Measurements from ENCODE around the gene LOXHD1. TPM values are rescaled to one million over a fixed set of nuclear protein-coding genes. Genes with fewer than 3 reads are reported as not detected.

Gene LOXHD1
- total RNA-seq, 1 donor from 2014 or later: not detected

GRCh38 chr18:46554406-46555080, 102.5 kb downstream of the LOXHD1 start:
- no peak for DNase-seq (ENCODE audit: low read depth, low spot score)

- no peak for DNase-seq (ENCODE audit: low read depth, low spot score)
Measured at GRCh38 chr18:46550609-46551008, 106.4 kb downstream of the LOXHD1 start.

GRCh38 chr18:46547520-46547919, 109.5 kb downstream of the LOXHD1 start:
- DNase-seq (ENCODE audit: low read depth, low spot score): no peak

GRCh38 chr18:46546111-46546640, 110.8 kb downstream of the LOXHD1 start:
- DNase-seq (ENCODE audit: low read depth, low spot score): no peak

- DNase-seq (ENCODE audit: low read depth, low spot score): no peak
Measured at GRCh38 chr18:46542545-46542944, 114.5 kb downstream of the LOXHD1 start.

GRCh38 chr18:46541626-46542189, 115.3 kb downstream of the LOXHD1 start:
- DNase-seq (ENCODE audit: low read depth, low spot score): no peak

GRCh38 chr18:46538376-46538775, 118.6 kb downstream of the LOXHD1 start:
- no peak for DNase-seq (ENCODE audit: low read depth, low spot score)

- DNase-seq (ENCODE audit: low read depth, low spot score): no peak
Measured at GRCh38 chr18:46536215-46536874, 120.7 kb downstream of the LOXHD1 start.

GRCh38 chr18:46531482-46531881, 125.5 kb downstream of the LOXHD1 start:
- no peak for DNase-seq (ENCODE audit: low read depth, low spot score)

GRCh38 chr18:46528037-46528436, 129.0 kb downstream of the LOXHD1 start:
- no peak for DNase-seq (ENCODE audit: low read depth, low spot score)

GRCh38 chr18:46519870-46520269, 137.2 kb downstream of the LOXHD1 start:
- DNase-seq (ENCODE audit: low read depth, low spot score): no peak

- DNase-seq (ENCODE audit: low read depth, low spot score): no peak
Measured at GRCh38 chr18:46518438-46518837, 138.6 kb downstream of the LOXHD1 start.

GRCh38 chr18:46516555-46516954, 140.5 kb downstream of the LOXHD1 start:
- DNase-seq (ENCODE audit: low read depth, low spot score): no peak

GRCh38 chr18:46510386-46510785, 146.6 kb downstream of the LOXHD1 start:
- DNase-seq (ENCODE audit: low read depth, low spot score): no peak

GRCh38 chr18:46509530-46509929, 147.5 kb downstream of the LOXHD1 start:
- no peak for DNase-seq (ENCODE audit: low read depth, low spot score)

GRCh38 chr18:46506974-46507586, 149.9 kb downstream of the LOXHD1 start:
- DNase-seq (ENCODE audit: low read depth, low spot score): no peak

- no peak for DNase-seq (ENCODE audit: low read depth, low spot score)
Measured at GRCh38 chr18:46502444-46502843, 154.6 kb downstream of the LOXHD1 start.

- DNase-seq (ENCODE audit: low read depth, low spot score): no peak
Measured at GRCh38 chr18:46497129-46497528, 159.9 kb downstream of the LOXHD1 start.

GRCh38 chr18:46488471-46489213, 168.4 kb downstream of the LOXHD1 start:
- no peak for DNase-seq (ENCODE audit: low read depth, low spot score)

GRCh38 chr18:46485675-46486194, 171.3 kb downstream of the LOXHD1 start:
- no peak for DNase-seq (ENCODE audit: low read depth, low spot score)

GRCh38 chr18:46484971-46485370, 172.0 kb downstream of the LOXHD1 start:
- no peak for DNase-seq (ENCODE audit: low read depth, low spot score)

Data from pulmonary artery endothelial cell (primary cell).